ENCODE data around the gene TTF2.

Gene TTF2

DNA sequence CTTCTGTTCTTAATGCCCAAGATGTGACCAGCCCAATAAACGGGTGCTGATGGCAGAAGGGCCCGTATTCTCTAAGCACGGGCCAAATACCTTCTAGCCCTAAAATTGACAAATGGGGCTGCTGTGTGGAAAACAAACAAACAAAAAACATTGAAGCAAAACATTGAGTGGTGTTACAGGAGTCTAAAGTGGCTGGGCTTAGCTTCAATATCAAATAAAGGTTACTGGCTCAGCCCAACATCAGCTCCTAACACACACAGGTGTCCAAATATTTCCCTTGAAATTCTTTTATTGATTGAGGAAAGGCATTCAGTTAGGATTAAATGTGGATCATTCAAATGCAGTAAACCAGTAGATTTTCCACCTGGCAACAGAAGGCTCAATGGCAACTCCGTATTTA is 13.3 kb upstream of the TTF2 start:
- DNase-seq (ENCODE audit: low spot score) = no peak

GRCh38 chr1:117047271-117047670 is 12.9 kb upstream of the TTF2 start:
- DNase-seq (ENCODE audit: low spot score) = no peak

- no peak for DNase-seq (ENCODE audit: low spot score)
These were observed 10.3 kb upstream of the TTF2 start for GRCh38 chr1:117049857-117050256.

DNA sequence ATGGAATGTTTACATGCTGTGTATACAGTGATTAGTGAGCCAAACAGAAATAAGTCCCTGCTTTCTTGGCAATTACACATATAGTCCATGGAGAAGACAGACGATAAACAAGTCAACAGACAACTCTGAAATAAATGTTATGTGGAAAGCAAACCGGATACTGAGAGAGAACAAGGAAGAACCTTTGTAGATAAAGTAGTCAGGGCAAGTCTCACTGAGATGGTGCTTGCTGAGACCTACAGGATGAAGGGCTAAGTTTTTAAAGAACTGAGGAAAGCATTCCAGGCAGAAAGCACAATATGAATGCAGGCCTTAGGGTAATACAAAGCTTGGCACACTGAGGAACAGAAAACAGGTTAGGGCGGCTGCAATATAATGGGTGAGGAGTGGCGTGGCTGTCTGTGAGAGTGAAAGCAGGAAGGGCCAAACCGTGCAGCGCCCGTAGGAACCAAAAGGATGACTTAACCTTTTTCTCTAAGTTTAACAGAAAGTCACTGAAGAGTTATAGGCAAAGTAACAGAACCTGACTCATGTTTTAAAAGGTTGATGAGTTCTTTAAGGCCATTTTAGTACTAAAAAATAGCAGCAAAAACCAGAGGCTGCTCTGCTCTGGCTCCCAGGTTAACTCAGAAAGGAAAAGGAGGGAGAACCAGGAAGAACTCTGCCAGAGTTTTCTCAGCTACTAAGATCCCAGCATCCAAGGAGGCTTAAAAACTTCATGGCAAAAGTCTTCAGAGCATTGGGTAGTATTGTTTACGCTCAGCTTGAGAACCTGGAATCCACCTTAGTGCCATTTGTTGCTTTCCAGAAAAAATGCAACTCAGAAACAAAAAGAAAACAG is 8.7 kb upstream of the TTF2 start:
- DNase-seq (ENCODE audit: low spot score) = no peak

- DNase-seq (ENCODE audit: low spot score) = no peak
These were observed 6.1 kb upstream of the TTF2 start for GRCh38 chr1:117054068-117054467.

DNA sequence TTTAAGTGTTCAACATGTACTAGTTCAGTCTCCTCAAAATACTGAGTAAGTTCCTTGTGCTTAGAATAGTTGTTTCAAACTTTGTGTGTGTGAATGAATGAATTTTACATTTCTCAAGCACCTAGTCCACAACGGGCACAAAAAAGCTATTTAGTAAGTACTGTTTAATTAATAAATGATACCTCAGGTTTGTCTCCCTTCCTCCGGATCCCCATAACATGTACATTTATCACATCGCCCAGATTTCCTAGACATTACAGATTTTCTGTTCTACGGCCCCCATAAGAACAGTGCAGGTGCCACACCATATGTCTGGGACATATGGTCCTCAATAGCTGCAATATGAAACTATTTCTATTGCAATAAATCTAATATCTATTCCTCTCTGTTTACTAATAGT is 1.3 kb upstream of the TTF2 start:
- no peak for DNase-seq (ENCODE audit: low spot score)

DNA sequence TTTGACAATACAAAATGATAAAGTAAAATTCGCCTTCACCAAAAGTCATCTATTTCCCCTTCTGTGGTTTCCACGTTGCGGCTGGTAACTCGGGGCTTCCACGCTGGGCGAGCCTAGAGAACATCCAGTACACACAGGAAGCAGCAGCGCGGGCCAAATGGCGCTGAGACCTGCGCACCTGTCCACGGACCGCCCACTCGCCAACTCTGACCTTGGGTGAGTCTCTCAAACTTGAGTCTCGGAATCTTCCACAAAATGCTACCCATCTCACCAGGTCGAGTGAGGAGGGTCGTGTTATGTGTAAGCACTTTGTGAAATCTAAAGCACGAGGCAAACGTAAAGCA is 820 bp upstream of the TTF2 start:
- DNase-seq (ENCODE audit: low spot score) = peak; percentile 52

- DNase-seq (ENCODE audit: low spot score) = peak; percentile 47
These were observed 553 bp downstream of the TTF2 start for GRCh38 chr1:117060441-117061317.

- DNase-seq (ENCODE audit: low spot score) = no peak
These were observed 1.9 kb downstream of the TTF2 start for GRCh38 chr1:117061986-117062415.

GRCh38 chr1:117066367-117066766 is 6.2 kb downstream of the TTF2 start:
- DNase-seq (ENCODE audit: low spot score) = no peak

GRCh38 chr1:117067533-117068370 is 7.6 kb downstream of the TTF2 start:
- DNase-seq (ENCODE audit: low spot score) = peak; percentile 56

DNA sequence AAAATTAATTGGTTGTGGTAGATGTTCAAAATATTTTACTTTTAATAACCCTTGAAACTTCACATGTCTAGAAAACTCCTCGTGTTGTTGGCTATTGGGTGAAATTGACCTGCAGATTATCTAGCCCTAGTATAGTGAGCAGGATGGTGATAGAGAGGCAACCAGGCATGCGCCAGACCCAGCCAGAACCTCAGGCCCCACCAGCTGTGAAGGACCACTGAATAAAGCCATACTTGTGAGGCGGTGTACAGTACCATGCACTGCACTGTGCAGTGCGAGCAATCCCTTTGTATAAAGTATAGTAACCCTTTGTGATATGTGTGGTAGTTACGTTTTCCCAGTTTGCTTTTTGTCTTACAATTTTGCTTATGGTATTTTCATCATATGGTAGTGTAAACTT is 8.5 kb downstream of the TTF2 start:
- no peak for DNase-seq (ENCODE audit: low spot score)

DNA sequence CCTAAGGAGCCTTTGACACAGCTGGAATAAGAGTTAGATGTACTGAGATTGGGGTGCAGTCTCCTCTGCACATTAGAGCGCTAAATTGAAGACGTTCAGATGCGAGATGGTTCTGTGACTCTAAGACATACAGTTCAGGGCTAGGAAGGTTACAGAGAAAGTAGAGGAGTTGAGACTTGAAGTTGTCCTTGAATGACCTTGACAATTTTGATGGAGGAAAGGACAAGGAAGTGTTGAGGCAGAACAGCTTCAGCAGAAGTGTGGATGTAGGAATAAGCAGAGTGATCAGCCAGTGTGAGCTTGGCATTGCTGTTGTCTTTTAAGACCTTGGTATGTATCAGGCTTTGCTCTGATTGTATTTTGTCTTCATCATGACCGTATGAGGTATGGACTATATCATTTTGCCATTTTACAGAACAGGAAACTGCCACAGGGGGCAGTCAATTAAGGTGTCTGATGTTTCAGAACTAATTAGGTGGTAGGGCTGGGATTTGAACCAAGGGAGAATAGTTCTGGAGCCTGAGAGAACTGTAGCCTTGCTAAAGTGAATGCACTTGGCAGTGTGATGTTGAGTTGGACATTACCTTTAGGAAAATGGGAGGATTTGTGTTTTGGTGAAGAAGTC is 9.2 kb downstream of the TTF2 start:
- no peak for DNase-seq (ENCODE audit: low spot score)

GRCh38 chr1:117070124-117070523 is 10.0 kb downstream of the TTF2 start:
- no peak for DNase-seq (ENCODE audit: low spot score)

DNA sequence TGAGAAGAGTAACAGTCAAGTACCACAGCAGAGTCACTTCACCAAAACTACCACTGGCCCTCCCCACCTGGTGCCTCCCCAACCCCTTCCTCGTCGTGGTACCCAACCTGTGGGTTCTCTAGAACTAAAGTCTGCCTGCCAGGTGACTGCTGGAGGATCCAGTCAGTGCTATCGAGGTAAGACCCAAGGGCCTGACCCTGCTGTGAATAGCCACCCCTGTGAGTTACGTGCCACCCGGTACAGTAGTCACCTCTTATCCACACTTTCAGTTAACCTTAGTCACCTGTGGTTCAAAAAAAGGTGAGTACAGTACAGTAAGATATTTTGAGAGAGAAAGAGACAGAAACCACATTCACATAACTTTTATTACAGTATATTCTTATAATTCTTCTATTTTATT is 16.5 kb downstream of the TTF2 start:
- DNase-seq (ENCODE audit: low spot score) = no peak

- DNase-seq (ENCODE audit: low spot score) = no peak
These were observed 17.1 kb downstream of the TTF2 start for GRCh38 chr1:117077267-117077666.

- DNase-seq (ENCODE audit: low spot score) = no peak
These were observed 19.6 kb downstream of the TTF2 start for GRCh38 chr1:117079737-117080136.

DNA sequence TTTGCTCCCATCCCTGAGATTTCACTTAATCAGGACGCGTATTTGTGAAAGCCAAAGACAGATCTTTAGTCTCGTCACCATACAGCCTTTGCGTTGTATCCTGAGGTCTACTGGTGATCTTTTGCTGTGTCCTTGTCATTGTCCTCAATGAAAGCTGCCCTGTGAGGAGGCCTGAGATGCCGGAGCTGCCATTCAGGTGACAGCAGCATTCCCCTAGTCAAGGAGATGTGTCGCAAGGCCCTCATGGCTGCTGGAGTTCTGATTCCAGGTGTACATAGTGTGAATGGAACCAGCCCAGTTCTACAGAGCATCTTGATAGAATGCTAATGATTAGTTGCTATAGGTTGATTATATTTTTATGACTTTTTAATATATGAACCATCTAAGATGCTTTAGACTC is 24.1 kb downstream of the TTF2 start:
- no peak for DNase-seq (ENCODE audit: low spot score)

GRCh38 chr1:117087686-117088085 is 27.6 kb downstream of the TTF2 start:
- no peak for DNase-seq (ENCODE audit: low spot score)

- DNase-seq (ENCODE audit: low spot score) = no peak
These were observed 29.9 kb downstream of the TTF2 start for GRCh38 chr1:117089996-117090395.

DNA sequence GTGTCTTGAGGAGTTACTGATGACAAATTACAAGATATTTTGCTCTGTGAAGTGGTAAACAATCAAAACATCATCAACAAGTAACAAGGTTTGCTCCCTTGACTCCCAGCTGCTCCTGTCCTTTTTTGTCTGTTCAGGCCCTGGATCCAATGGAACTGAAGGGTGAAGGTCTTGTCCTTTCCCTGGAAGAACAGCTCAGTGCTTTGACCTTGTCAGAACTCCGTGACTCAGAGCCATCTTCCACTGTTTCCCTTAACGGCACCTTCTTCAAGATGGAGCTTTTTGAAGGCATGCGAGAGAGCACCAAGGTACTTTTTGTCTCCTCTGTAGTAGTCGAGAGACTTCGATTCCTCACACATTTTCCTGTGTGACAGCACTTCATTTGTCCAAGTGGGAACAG is 32.5 kb downstream of the TTF2 start:
- no peak for DNase-seq (ENCODE audit: low spot score)

GRCh38 chr1:117093091-117093534 is 33.0 kb downstream of the TTF2 start:
- DNase-seq (ENCODE audit: low spot score) = no peak

Data from D341Med (cell line).